Activated naive CD8-positive, alpha-beta T cell treated with anti-CD3 and anti-CD28 coated beads for 36 hours (primary cell): ENCODE data around the gene CCDC107. TPM values are rescaled to one million over a fixed set of nuclear protein-coding genes. Genes with fewer than 3 reads are reported as not detected.
A peak's percentile ranks its signal among the peaks of the same experiment; 100 is the strongest.

ENCODE experiments used
- DNase-seq: peaks from one replicate; pipeline ENCODE4 v3.0.0; 2021
- H3K27ac Mint-ChIP-seq: one replicate; pipeline ENCODE4 v1.8.0; 2022; ENCODE audit warnings: mild to moderate bottlenecking, moderate library complexity, mixed read lengths
- H3K27me3 Mint-ChIP-seq: one replicate; pipeline ENCODE4 v1.8.0; 2022; ENCODE audit warnings: mild to moderate bottlenecking, mixed read lengths
- H3K36me3 Mint-ChIP-seq: one replicate; pipeline ENCODE4 v1.8.0; 2021; ENCODE audit warnings: mild to moderate bottlenecking, mixed read lengths
- H3K4me1 Mint-ChIP-seq: one replicate; pipeline ENCODE4 v1.8.0; 2021; ENCODE audit warnings: mixed read lengths
- H3K4me3 Mint-ChIP-seq: one replicate; pipeline ENCODE4 v1.8.0; 2022; ENCODE audit warnings: mild to moderate bottlenecking, moderate library complexity, mixed read lengths
- H3K9me3 Mint-ChIP-seq: one replicate; pipeline ENCODE4 v1.8.0; 2022; ENCODE audit warnings: mixed read lengths
- total RNA-seq, 2 experiments: library from RNA; stranded (reverse); gene quantifications; one replicate each; pipeline ENCODE4 v1.2.3, GENCODE V29; 2021

Gene CCDC107
- total RNA-seq, 2 experiments from 2014 or later, result 8.2 to 9.4 TPM

GRCh38 chr9:35681341-35682002 is 23.4 kb downstream of the CCDC107 start:
- Mint-ChIP-seq H3K9me3 (no peaks in the 10 kb centered on the region), H3K27me3 (peaks cover under 1% of the 10 kb centered on the region), H3K4me1 (peaks cover under 1% of the 10 kb centered on the region), H3K27ac (no peak overlapping the region), H3K4me3 (no peak overlapping the region), H3K36me3 (no peaks in the 10 kb centered on the region)
- DNase-seq, result no peak

GRCh38 chr9:35682051-35682450 is 24.0 kb downstream of the CCDC107 start:
- H3K36me3 Mint-ChIP-seq, result no peaks in the 10 kb centered on the region
- H3K27ac Mint-ChIP-seq, result no peak overlapping the region
- no peak overlapping the region for H3K4me3 Mint-ChIP-seq
- H3K27me3 Mint-ChIP-seq, result no peaks in the 10 kb centered on the region
- DNase-seq, result no peak
- no peaks in the 10 kb centered on the region for H3K9me3 Mint-ChIP-seq
- H3K4me1 Mint-ChIP-seq, result no peaks in the 10 kb centered on the region

- no peaks in the 10 kb centered on the region for H3K27me3 Mint-ChIP-seq
- H3K27ac Mint-ChIP-seq, result no peak overlapping the region
- no peaks in the 10 kb centered on the region for H3K9me3 Mint-ChIP-seq
- H3K4me3 Mint-ChIP-seq, result no peak overlapping the region
- H3K4me1 Mint-ChIP-seq, result no peaks in the 10 kb centered on the region
- DNase-seq, result no peak
- no peaks in the 10 kb centered on the region for H3K36me3 Mint-ChIP-seq
Measured at GRCh38 chr9:35682520-35683315, 24.6 kb downstream of the CCDC107 start.

GRCh38 chr9:35683323-35683722 is 25.2 kb downstream of the CCDC107 start:
- DNase-seq, result no peak
- Mint-ChIP-seq H3K27me3 (no peaks in the 10 kb centered on the region), H3K36me3 (no peaks in the 10 kb centered on the region), H3K4me3 (no peak overlapping the region), H3K9me3 (no peaks in the 10 kb centered on the region), H3K27ac (no peak overlapping the region), H3K4me1 (peaks cover 3% of the 10 kb centered on the region)

GRCh38 chr9:35684921-35685320 is 26.8 kb downstream of the CCDC107 start:
- H3K9me3 Mint-ChIP-seq, result no peaks in the 10 kb centered on the region
- no peak overlapping the region for H3K4me3 Mint-ChIP-seq
- no peaks in the 10 kb centered on the region for H3K27me3 Mint-ChIP-seq
- no peak for DNase-seq
- peaks cover 13% of the 10 kb centered on the region for H3K4me1 Mint-ChIP-seq
- H3K27ac Mint-ChIP-seq, result no peak overlapping the region
- no peaks in the 10 kb centered on the region for H3K36me3 Mint-ChIP-seq

GRCh38 chr9:35685506-35685905 is 27.4 kb downstream of the CCDC107 start:
- H3K27me3 Mint-ChIP-seq, result no peaks in the 10 kb centered on the region
- H3K9me3 Mint-ChIP-seq, result no peaks in the 10 kb centered on the region
- H3K4me1 Mint-ChIP-seq, result peaks cover 13% of the 10 kb centered on the region
- no peak overlapping the region for H3K4me3 Mint-ChIP-seq
- H3K27ac Mint-ChIP-seq, result no peak overlapping the region
- DNase-seq, result no peak
- no peaks in the 10 kb centered on the region for H3K36me3 Mint-ChIP-seq

- no peak for DNase-seq
- Mint-ChIP-seq H3K4me1 (peaks cover 16% of the 10 kb centered on the region), H3K27me3 (no peaks in the 10 kb centered on the region), H3K36me3 (no peaks in the 10 kb centered on the region), H3K4me3 (no peak overlapping the region), H3K9me3 (no peaks in the 10 kb centered on the region), H3K27ac (no peak overlapping the region)
Measured at GRCh38 chr9:35686222-35687203, 28.4 kb downstream of the CCDC107 start.

- Mint-ChIP-seq H3K9me3 (no peaks in the 10 kb centered on the region), H3K4me3 (no peak overlapping the region), H3K36me3 (no peaks in the 10 kb centered on the region), H3K4me1 (peaks cover 16% of the 10 kb centered on the region), H3K27ac (no peak overlapping the region), H3K27me3 (no peaks in the 10 kb centered on the region)
- DNase-seq, result no peak
Measured at GRCh38 chr9:35687306-35687705, 29.2 kb downstream of the CCDC107 start.

GRCh38 chr9:35687972-35688557 is 30.0 kb downstream of the CCDC107 start:
- Mint-ChIP-seq H3K4me3 (no peak overlapping the region), H3K27ac (no peak overlapping the region), H3K4me1 (peaks cover 16% of the 10 kb centered on the region), H3K9me3 (no peaks in the 10 kb centered on the region), H3K27me3 (no peaks in the 10 kb centered on the region), H3K36me3 (no peaks in the 10 kb centered on the region)
- no peak for DNase-seq

- Mint-ChIP-seq H3K27ac (no peak overlapping the region), H3K27me3 (no peaks in the 10 kb centered on the region)
- no peak for DNase-seq
Measured at GRCh38 chr9:35688558-35689541, 30.8 kb downstream of the CCDC107 start.

GRCh38 chr9:35689542-35690293 is 31.6 kb downstream of the CCDC107 start, which contains the start of gene TPM2:
Gene TPM2, minus strand, starts transcription at chr9:35689925. Its CDS starts 108 bp downstream, at chr9:35689817.
- Mint-ChIP-seq H3K4me3 (peak within 1 kb of the TSS; percentile 82), H3K36me3 (no peaks in the 10 kb centered on the region), H3K4me1 (peaks cover 16% of the 10 kb centered on the region), H3K27me3 (no peaks in the 10 kb centered on the region), H3K9me3 (no peaks in the 10 kb centered on the region), H3K27ac (peak within 1 kb of the TSS; percentile 74)
- no peak for DNase-seq

More at GRCh38 chr9:35688558-35689541, 30.8 kb downstream of the CCDC107 start:
- peak overlapping the region; percentile 47 for H3K4me3 Mint-ChIP-seq
- H3K9me3 Mint-ChIP-seq, result no peaks in the 10 kb centered on the region
- peaks cover 16% of the 10 kb centered on the region for H3K4me1 Mint-ChIP-seq
- no peaks in the 10 kb centered on the region for H3K36me3 Mint-ChIP-seq

- peak overlapping the region; percentile 42 for H3K27ac Mint-ChIP-seq
- H3K4me1 Mint-ChIP-seq, result peaks cover 16% of the 10 kb centered on the region
- H3K36me3 Mint-ChIP-seq, result no peaks in the 10 kb centered on the region
- H3K9me3 Mint-ChIP-seq, result no peaks in the 10 kb centered on the region
- no peak for DNase-seq
- no peaks in the 10 kb centered on the region for H3K27me3 Mint-ChIP-seq
- H3K4me3 Mint-ChIP-seq, result peak overlapping the region; percentile 73
Measured at GRCh38 chr9:35690294-35690613, 32.2 kb downstream of the CCDC107 start.

- Mint-ChIP-seq H3K9me3 (no peaks in the 10 kb centered on the region), H3K27me3 (no peaks in the 10 kb centered on the region), H3K27ac (peak overlapping the region; percentile 74), H3K4me1 (peaks cover 16% of the 10 kb centered on the region), H3K36me3 (no peaks in the 10 kb centered on the region), H3K4me3 (peak overlapping the region; percentile 82)
- peak; percentile 34 for DNase-seq
Measured at GRCh38 chr9:35690614-35691333, 32.7 kb downstream of the CCDC107 start.
